CD4-positive, alpha-beta T cell (primary cell): ENCODE data around the gene FOXG1. TPM values are rescaled to one million over a fixed set of nuclear protein-coding genes. Genes with fewer than 3 reads are reported as not detected.

Source experiments
- ATAC-seq: fragments of 200-7000 bp; cut with Tn5 transposase; one replicate; pipeline ENCODE4 v1.10.0; 2022; ENCODE audit warnings: mild to moderate bottlenecking; ENCODE audit not compliant: poor library complexity
- CTCF ChIA-PET: fragments of 350-600 bp; sonication (Branson Sonifier 250); formaldehyde crosslinking; loops from one replicate; lab custom pipeline; 2021; ENCODE audit warnings: antibody characterized with exemption, inconsistent platforms; lab: Charles Lee
- POLR2A ChIA-PET: fragments of 350-600 bp; sonication (Branson Sonifier 250); formaldehyde crosslinking; loops from one replicate; lab custom pipeline; 2021; ENCODE audit warnings: antibody characterized with exemption, inconsistent platforms; lab: Charles Lee
- DNase-seq, 14 experiments: peaks; one replicate each; pipeline ENCODE4 v3.0.0-alpha.2; 2013 to 2020; ENCODE audit warnings: mixed read lengths in 2 of 14
- H3K27ac ChIP-seq, 2 donors: one replicate each; pipeline versions ENCODE4 v1.5.1 to v1.7.0; 2013; ENCODE audit warnings: low read length in 2 of 2, low read depth in 1 of 2, mild to moderate bottlenecking in 1 of 2
- H3K27me3 ChIP-seq, 2 experiments: 1 replicate in 1 of 2; 2 replicates in 1 of 2; pipeline versions ENCODE4 v1.6.1 to v1.7.0; 2013; ENCODE audit warnings: low read length in 2 of 2, control low read depth in 1 of 2, mild to moderate bottlenecking in 1 of 2, moderate library complexity in 1 of 2; ENCODE audit not compliant: insufficient read depth in 2 of 2, control insufficient read depth in 1 of 2
- H3K36me3 ChIP-seq: one replicate; pipeline ENCODE4 v1.6.1; 2013; ENCODE audit warnings: low read length, control low read depth; ENCODE audit not compliant: insufficient read depth
- H3K4me1 ChIP-seq: one replicate; pipeline ENCODE4 v1.6.1; 2013; ENCODE audit warnings: low read length, control low read depth; ENCODE audit not compliant: insufficient read depth
- H3K4me3 ChIP-seq: one replicate; pipeline ENCODE4 v1.5.1; 2013; ENCODE audit warnings: mild to moderate bottlenecking, low read length, moderate library complexity
- H3K9me3 ChIP-seq, 2 experiments: 1 replicate in 1 of 2; 2 replicates in 1 of 2; pipeline versions ENCODE4 v1.6.1 to v1.7.0; 2013; ENCODE audit warnings: low read length in 2 of 2, mild to moderate bottlenecking in 2 of 2, control low read depth in 1 of 2, moderate library complexity in 1 of 2; ENCODE audit not compliant: control insufficient read depth in 1 of 2, insufficient read depth in 1 of 2
- H3K27ac Mint-ChIP-seq: one replicate; pipeline ENCODE4 v1.8.0; 2020; ENCODE audit warnings: mixed read lengths
- H3K27me3 Mint-ChIP-seq: one replicate; pipeline ENCODE4 v1.8.0; 2021; ENCODE audit warnings: mixed read lengths
- H3K36me3 Mint-ChIP-seq: one replicate; pipeline ENCODE4 v1.8.0; 2021; ENCODE audit warnings: low read depth, mixed read lengths
- H3K4me1 Mint-ChIP-seq: one replicate; pipeline ENCODE4 v1.8.0; 2021; ENCODE audit warnings: low read depth, mixed read lengths
- H3K4me3 Mint-ChIP-seq: one replicate; pipeline ENCODE4 v1.8.0; 2020; ENCODE audit warnings: mild to moderate bottlenecking, mixed read lengths
- H3K9me3 Mint-ChIP-seq: one replicate; pipeline ENCODE4 v1.8.0; 2020; ENCODE audit warnings: mixed read lengths
- CTCF ChIP-seq: fragments of 200-600 bp; IDR thresholded peaks from one replicate; pipeline ENCODE4 v1.8.0; 2022; ENCODE audit warnings: antibody characterized with exemption, mild to moderate bottlenecking
- intact Hi-C, 2 experiments: fragments of 100-400 bp; cut with DNase I in 1 of 2; cut with micrococcal nuclease in 1 of 2; formaldehyde crosslinking; loops; one replicate each; pipeline versions ENCODE4 v1.15.1 to v1.9.0; 2023 to 2025; cut with DNase I, micrococcal nuclease
- total RNA-seq, 174 experiments: library from RNA in 2 of 174; stranded (reverse) in 2 of 174; gene quantifications; one replicate each; pipeline ENCODE4 v1.2.3 and lab custom pipeline; 2021 to 2026

FOXG1 gene
- total RNA-seq, 2 experiments from 2014 or later = not detected

DNA sequence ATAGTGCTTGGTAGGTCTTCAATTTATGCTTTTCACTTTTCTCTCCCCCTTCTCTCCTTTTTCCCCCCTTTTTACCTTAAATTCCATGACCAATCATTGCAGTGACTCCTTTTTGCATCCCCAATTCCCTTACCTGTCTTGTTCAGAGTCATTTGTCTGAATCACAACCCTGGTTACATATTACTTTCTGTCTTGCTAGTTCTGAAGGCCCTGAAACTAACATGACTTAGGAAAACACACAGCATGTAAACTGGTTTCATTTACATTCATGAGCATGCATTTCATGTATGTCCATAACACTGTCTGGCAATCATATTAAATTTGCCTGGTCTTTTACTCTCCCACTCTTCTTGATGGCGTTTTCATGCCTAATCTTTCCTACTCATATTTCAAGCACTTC is 20.3 kb upstream of the FOXG1 start:
- H3K4me3 ChIP-seq = no peak overlapping the region
- POLR2A ChIA-PET = no interaction called here
- Mint-ChIP-seq H3K36me3 (no peaks in the 10 kb centered on the region), H3K4me3 (no peak overlapping the region), H3K27ac (no peak overlapping the region), H3K4me1 (no peaks in the 10 kb centered on the region), H3K9me3 (peaks cover 11% of the 10 kb centered on the region), H3K27me3 (peaks cover 2% of the 10 kb centered on the region)
- ATAC-seq (no peak), DNase-seq (no peak)
- no peak overlapping the region for H3K27ac ChIP-seq
- TF ChIP-seq CTCF = no peak
- no peaks in the 10 kb centered on the region for H3K36me3 ChIP-seq
- intact Hi-C loops = no loop called here
- H3K9me3 ChIP-seq = peaks cover 5 to 14% of the 10 kb centered on the region in 2 experiments
- CTCF ChIA-PET = no interaction called here
- no peaks in the 10 kb centered on the region for H3K27me3 ChIP-seq
- H3K4me1 ChIP-seq = no peaks in the 10 kb centered on the region

GRCh38 chr14:28751467-28752058 is 15.0 kb upstream of the FOXG1 start:
- peaks cover 13 to 14% of the 10 kb centered on the region in 2 experiments for H3K27me3 ChIP-seq
- ATAC-seq = no peak
- peaks cover 7% of the 10 kb centered on the region for H3K9me3 Mint-ChIP-seq
- no peak overlapping the region for H3K4me3 Mint-ChIP-seq
- intact Hi-C loops = no loop called here
- no peak overlapping the region for H3K27ac ChIP-seq
- ChIA-PET CTCF (no interaction called here), POLR2A (no interaction called here)
- no peaks in the 10 kb centered on the region for H3K36me3 Mint-ChIP-seq
- no peak for TF ChIP-seq CTCF
- no peak for DNase-seq
- no peaks in the 10 kb centered on the region for H3K4me1 ChIP-seq
- no peaks in the 10 kb centered on the region for H3K4me1 Mint-ChIP-seq
- H3K4me3 ChIP-seq = no peak overlapping the region
- H3K36me3 ChIP-seq = no peaks in the 10 kb centered on the region
- no peak overlapping the region for H3K27ac Mint-ChIP-seq
- peaks cover 5 to 11% of the 10 kb centered on the region in 2 experiments for H3K9me3 ChIP-seq
- peaks cover 45% of the 10 kb centered on the region for H3K27me3 Mint-ChIP-seq

DNA sequence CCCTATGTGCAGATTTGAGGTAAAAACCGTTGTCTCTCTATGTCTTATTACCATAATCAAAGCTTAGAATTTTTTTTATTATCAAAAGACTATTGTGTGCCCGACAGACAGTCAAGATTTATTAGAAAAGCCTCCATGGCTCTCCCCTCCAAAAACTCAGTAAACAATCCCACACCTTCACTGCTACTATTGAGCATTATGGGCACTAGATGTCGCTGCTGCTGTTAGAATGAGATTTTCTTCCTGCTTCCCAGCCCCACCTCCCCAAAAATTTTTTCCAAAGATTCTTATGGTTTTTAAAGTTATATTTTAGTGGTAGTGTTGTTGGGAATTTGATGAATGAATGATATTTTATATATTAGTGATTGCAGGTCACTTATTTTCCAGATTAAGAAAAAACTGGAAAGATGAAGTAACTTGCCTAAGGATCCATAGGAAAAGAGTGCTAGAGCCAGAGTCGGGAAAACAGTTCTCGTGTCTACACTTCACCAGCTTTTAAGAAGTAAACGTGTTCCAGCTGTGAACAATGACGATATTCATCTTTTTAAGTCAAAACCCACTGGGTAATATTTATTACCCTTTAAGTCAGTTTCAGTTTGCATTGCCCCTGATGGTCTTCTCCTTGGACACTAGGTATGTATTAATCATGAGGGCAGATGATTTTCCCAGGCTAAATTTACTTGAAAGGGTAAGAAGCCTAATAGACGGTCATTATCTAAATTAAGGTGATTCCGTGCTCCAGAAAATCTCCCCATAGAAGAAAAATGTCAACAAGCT is 12.2 kb upstream of the FOXG1 start:
- Mint-ChIP-seq H3K4me1 (no peaks in the 10 kb centered on the region), H3K27me3 (peaks cover 72% of the 10 kb centered on the region), H3K4me3 (no peak overlapping the region), H3K9me3 (peaks cover 2% of the 10 kb centered on the region), H3K27ac (no peak overlapping the region), H3K36me3 (no peaks in the 10 kb centered on the region)
- TF ChIP-seq CTCF = no peak
- ATAC-seq = no peak
- H3K27me3 ChIP-seq = peaks cover 35 to 43% of the 10 kb centered on the region in 2 experiments
- POLR2A ChIA-PET = no interaction called here
- DNase-seq = no peak
- H3K27ac ChIP-seq = no peak overlapping the region
- CTCF ChIA-PET = no interaction called here
- no peaks in the 10 kb centered on the region for H3K4me1 ChIP-seq
- peaks cover 6 to 21% of the 10 kb centered on the region in 2 experiments for H3K9me3 ChIP-seq
- H3K4me3 ChIP-seq = no peak overlapping the region
- intact Hi-C loops = no loop called here
- no peaks in the 10 kb centered on the region for H3K36me3 ChIP-seq
